PC-3 (cell line): ENCODE measurements around the gene FLCN. TPM values are rescaled to one million over a fixed set of nuclear protein-coding genes. Genes with fewer than 3 reads are reported as not detected.

Source experiments
- ATAC-seq: fragments of 200-7000 bp; cut with Tn5 transposase; 2 replicates; pipeline ENCODE4 v1.9.1; 2020; ENCODE audit warnings: mild to moderate bottlenecking, moderate library complexity
- BruUV-seq: library from RNA; stranded (reverse); fragments of 400-500 nt; replicated peaks from 2 replicates; lab custom pipeline; 2021; lab: Mats Ljungman, UMichigan
- CTCF ChIA-PET: fragments of 300-600 bp; sonication (Branson Sonifier 250); formaldehyde crosslinking; loops from one replicate; lab custom pipeline; 2022; ENCODE audit warnings: antibody characterized with exemption; lab: Charles Lee
- POLR2A ChIA-PET: fragments of 300-600 bp; sonication (Branson Sonifier 250); formaldehyde crosslinking; loops from one replicate; lab custom pipeline; 2022; ENCODE audit warnings: antibody characterized with exemption; ENCODE audit not compliant: unreplicated experiment; lab: Charles Lee
- DNase-seq: peaks from one replicate; pipeline ENCODE4 v3.0.0-alpha.2; 2015
- H2AFZ ChIP-seq: fragments of 300-600 bp; sonication (generic); 2 replicates; pipeline ENCODE4 v1.6.0; 2016; ENCODE audit warnings: antibody characterized with exemption, low read length
- H3F3A ChIP-seq: fragments of 300-600 bp; sonication (generic); one replicate; pipeline ENCODE4 v1.6.0; 2017; ENCODE audit warnings: antibody characterized with exemption, low read length, control low read depth, mild to moderate bottlenecking; ENCODE audit not compliant: unreplicated experiment
- H3K27ac ChIP-seq: fragments of 300-600 bp; sonication (generic); 2 replicates; pipeline ENCODE4 v1.5.1; 2016; ENCODE audit warnings: mild to moderate bottlenecking, low read length
- H3K27me3 ChIP-seq: fragments of 300-600 bp; sonication (generic); 2 replicates; pipeline ENCODE4 v1.6.1; 2016; ENCODE audit warnings: low read length, mixed read lengths
- H3K36me3 ChIP-seq: fragments of 300-600 bp; sonication (generic); 2 replicates; pipeline ENCODE4 v1.6.1; 2016; ENCODE audit warnings: low read depth, mixed run types, low read length, mixed read lengths
- H3K4me1 ChIP-seq: fragments of 300-600 bp; sonication (generic); 2 replicates; pipeline ENCODE4 v1.5.1; 2016; ENCODE audit warnings: low read length; ENCODE audit not compliant: insufficient read depth
- H3K4me2 ChIP-seq: fragments of 300-600 bp; sonication (generic); 2 replicates; pipeline ENCODE4 v1.6.0; 2016; ENCODE audit warnings: low read length
- H3K4me3 ChIP-seq: fragments of 300-600 bp; sonication (generic); 2 replicates; pipeline ENCODE4 v1.5.1; 2016; ENCODE audit warnings: mild to moderate bottlenecking, low read length, mixed read lengths
- H3K79me2 ChIP-seq: fragments of 300-600 bp; sonication (generic); 2 replicates; pipeline ENCODE4 v1.6.1; 2017; ENCODE audit warnings: low read length, mixed read lengths
- H3K9ac ChIP-seq: fragments of 300-600 bp; sonication (generic); 2 replicates; pipeline ENCODE4 v1.6.0; 2016; ENCODE audit warnings: mild to moderate bottlenecking, low read length
- H3K9me2 ChIP-seq: fragments of 300-600 bp; sonication (generic); replicated peaks from 2 replicates; pipeline ENCODE4 v1.6.1; 2016; ENCODE audit warnings: mixed run types, low read length, mixed read lengths
- H3K9me3 ChIP-seq: fragments of 300-600 bp; sonication (generic); 2 replicates; pipeline ENCODE4 v1.6.1; 2016; ENCODE audit warnings: low read length, mixed read lengths
- H4K20me1 ChIP-seq: fragments of 300-600 bp; sonication (generic); 2 replicates; pipeline ENCODE4 v1.6.1; 2016; ENCODE audit warnings: low read length, mixed read lengths
- CTCF ChIP-seq: fragments of 300-600 bp; sonication (generic); conservative IDR thresholded peaks from 2 replicates; pipeline ENCODE4 v1.5.1; 2017; ENCODE audit warnings: antibody characterized with exemption, low read depth, mild to moderate bottlenecking, low read length
- EZH2 ChIP-seq: fragments of 300-600 bp; sonication (generic); IDR thresholded peaks from one replicate; pipeline ENCODE4 v1.6.1; 2017; ENCODE audit warnings: antibody characterized with exemption, mild to moderate bottlenecking, low read length; ENCODE audit not compliant: unreplicated experiment
- EZH2phosphoT487 ChIP-seq: fragments of 300-600 bp; sonication (generic); IDR thresholded peaks from 2 replicates; pipeline ENCODE4 v1.6.1; 2018; ENCODE audit warnings: mild to moderate bottlenecking, antibody characterized with exemption, low read length, borderline replicate concordance
- intact Hi-C: fragments of 100-400 bp; cut with micrococcal nuclease; formaldehyde crosslinking; loops from 2 replicates; pipeline ENCODE4 v1.9.0; 2023
- total RNA-seq: library from RNA; depleted of rRNA; stranded (reverse); fragments of >200 nt; gene quantifications from 2 replicates; pipeline ENCODE4 v1.2.3, GENCODE V29; 2014

The FLCN gene
- total RNA-seq, 1 experiment from 2014 or later: 30.8 TPM

GRCh38 chr17:17201271-17201670 lies 35.7 kb downstream of the FLCN start:
- intact Hi-C loops: no loop called here
- CTCF ChIA-PET: no interaction called here
- no TSS peak for BruUV-seq
- Histone ChIP-seq H3K79me2 (peaks cover 36% of the 10 kb centered on the region), H3K4me2 (no peak overlapping the region), H3K9ac (no peak overlapping the region), H3K36me3 (peaks cover 8% of the 10 kb centered on the region; the same call in 1 of the 2 replicates), H3K9me3 (no peaks in the 10 kb centered on the region), H3K27ac (no peak overlapping the region), H2AFZ (no peak overlapping the region), H3K9me2 (no peaks in the 10 kb centered on the region), H4K20me1 (no peaks in the 10 kb centered on the region), H3K4me1 (peaks cover 25% of the 10 kb centered on the region), H3K4me3 (no peak overlapping the region), H3K27me3 (no peaks in the 10 kb centered on the region), H3F3A (no peaks in the 10 kb centered on the region)
- DNase-seq (no peak), ATAC-seq (no peak)
- POLR2A ChIA-PET: interaction anchor here (0.5 kb wide), 1 partner anchor 79 kb away, joined by 6 read pairs; no protein-coding TSS in a partner anchor
- no peak for TF ChIP-seq CTCF
- TF ChIP-seq EZH2: no peak
- TF ChIP-seq EZH2phosphoT487: no peak

GRCh38 chr17:17200831-17201230 lies 36.1 kb downstream of the FLCN start:
- no peak overlapping the region for H3K27ac ChIP-seq
- H3K9me3 ChIP-seq: no peaks in the 10 kb centered on the region
- no peak overlapping the region for H3K4me3 ChIP-seq
- no peak overlapping the region for H2AFZ ChIP-seq
- DNase-seq (no peak), ATAC-seq (no peak)
- TF ChIP-seq EZH2phosphoT487: no peak
- TF ChIP-seq CTCF: no peak
- no peak for TF ChIP-seq EZH2
- BruUV-seq: no TSS peak
- H3K4me2 ChIP-seq: no peak overlapping the region
- peaks cover 24% of the 10 kb centered on the region for H3K4me1 ChIP-seq
- H3F3A ChIP-seq: no peaks in the 10 kb centered on the region
- no peaks in the 10 kb centered on the region for H3K9me2 ChIP-seq
- peaks cover 8% of the 10 kb centered on the region; the same call in 1 of the 2 replicates for H3K36me3 ChIP-seq
- CTCF ChIA-PET: no interaction called here
- POLR2A ChIA-PET: no interaction called here
- H3K27me3 ChIP-seq: no peaks in the 10 kb centered on the region
- no peak overlapping the region for H3K9ac ChIP-seq
- H3K79me2 ChIP-seq: peaks cover 36% of the 10 kb centered on the region
- H4K20me1 ChIP-seq: no peaks in the 10 kb centered on the region
- intact Hi-C loops: no loop called here

GRCh38 chr17:17200311-17200710 lies 36.7 kb downstream of the FLCN start:
- H3K9me3 ChIP-seq: no peaks in the 10 kb centered on the region
- no peak for DNase-seq
- H3F3A ChIP-seq: no peaks in the 10 kb centered on the region
- H3K36me3 ChIP-seq: peaks cover 8% of the 10 kb centered on the region; the same call in 1 of the 2 replicates
- H3K4me2 ChIP-seq: no peak overlapping the region
- no peaks in the 10 kb centered on the region for H3K9me2 ChIP-seq
- no peak overlapping the region for H3K27ac ChIP-seq
- POLR2A ChIA-PET: no interaction called here
- no TSS peak for BruUV-seq
- H3K9ac ChIP-seq: no peak overlapping the region
- CTCF ChIA-PET: no interaction called here
- no peak for TF ChIP-seq EZH2phosphoT487
- TF ChIP-seq EZH2: no peak
- TF ChIP-seq CTCF: no peak
- ATAC-seq: no peak
- H4K20me1 ChIP-seq: no peaks in the 10 kb centered on the region
- no peaks in the 10 kb centered on the region for H3K27me3 ChIP-seq
- peaks cover 33% of the 10 kb centered on the region for H3K79me2 ChIP-seq
- peaks cover 19% of the 10 kb centered on the region for H3K4me1 ChIP-seq
- intact Hi-C loops: no loop called here
- no peak overlapping the region for H3K4me3 ChIP-seq
- H2AFZ ChIP-seq: no peak overlapping the region
